Stomach (tissue), 4 donors: ENCODE data around the gene KLHL40.

Source experiments
- POLR2A ChIP-seq, 4 donors: fragments of 450-650 bp; IDR thresholded peaks; one replicate each; pipeline ENCODE4 v1.6.1; 2016; ENCODE audit warnings: antibody characterized with exemption in 4 of 4, control low read depth in 2 of 4, mild to moderate bottlenecking in 1 of 4, moderate library complexity in 1 of 4
- POLR2AphosphoS5 ChIP-seq, 3 donors: sonication (generic); formaldehyde crosslinking; IDR thresholded peaks; one replicate each; pipeline ENCODE4 v1.6.1; 2016; ENCODE audit warnings: antibody characterized with exemption in 3 of 3
- TF ChIP-seq, protein P1 (sequence below), 7 experiments: fragments of 450-650 bp in 4 of 7; fragments of 200-600 bp in 3 of 7; sonication (generic) in 3 of 7; IDR thresholded peaks; one replicate each; pipeline ENCODE4 v1.5.1; 2016 to 2019; ENCODE audit warnings: antibody characterized with exemption in 7 of 7, control low read depth in 2 of 7, mild to moderate bottlenecking in 1 of 7

DNA sequence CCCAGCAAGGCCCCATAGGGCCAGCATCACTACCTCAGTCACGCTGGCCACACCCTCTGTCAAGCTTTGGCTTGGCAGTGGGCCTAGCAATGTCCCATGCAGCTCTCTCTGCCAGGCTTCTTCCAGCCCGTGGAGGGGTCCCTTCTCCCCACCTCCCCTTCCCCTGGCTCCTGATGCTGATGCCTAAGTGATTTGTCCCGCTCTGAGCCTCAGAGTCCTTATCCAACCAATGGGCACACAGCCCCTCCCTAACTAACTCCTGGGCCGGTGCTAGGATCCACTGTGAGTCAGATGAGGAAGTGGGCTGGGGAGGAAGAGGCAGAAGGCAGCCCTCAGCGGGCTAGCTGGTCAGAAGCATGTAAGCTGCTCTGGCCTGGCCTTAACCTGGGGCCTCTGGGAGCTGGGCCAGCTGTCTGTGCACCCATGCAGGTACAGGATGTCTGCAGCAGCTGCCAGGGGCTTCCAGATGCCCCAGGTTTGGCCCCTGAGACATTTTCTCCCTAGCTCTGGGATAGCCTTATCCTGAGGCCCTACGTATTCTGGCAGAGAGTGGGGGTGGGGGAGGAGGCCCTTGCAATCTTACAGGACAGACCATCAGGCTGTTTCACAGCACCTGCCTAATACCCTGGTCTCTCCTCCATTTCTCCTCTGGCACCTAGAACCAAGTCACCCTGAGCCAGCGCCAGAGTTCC lies 32.6 kb upstream of the KLHL40 start:
- TF ChIP-seq POLR2AphosphoS5 (IDR thresholded peaks at IDR 0.05) (peak in 2 of 3 donors; percentile 94 to 97), POLR2A (IDR thresholded peaks at IDR 0.05) (peak in 1 of 4 donors; percentile 87)
- TF ChIP-seq, protein P1, sequence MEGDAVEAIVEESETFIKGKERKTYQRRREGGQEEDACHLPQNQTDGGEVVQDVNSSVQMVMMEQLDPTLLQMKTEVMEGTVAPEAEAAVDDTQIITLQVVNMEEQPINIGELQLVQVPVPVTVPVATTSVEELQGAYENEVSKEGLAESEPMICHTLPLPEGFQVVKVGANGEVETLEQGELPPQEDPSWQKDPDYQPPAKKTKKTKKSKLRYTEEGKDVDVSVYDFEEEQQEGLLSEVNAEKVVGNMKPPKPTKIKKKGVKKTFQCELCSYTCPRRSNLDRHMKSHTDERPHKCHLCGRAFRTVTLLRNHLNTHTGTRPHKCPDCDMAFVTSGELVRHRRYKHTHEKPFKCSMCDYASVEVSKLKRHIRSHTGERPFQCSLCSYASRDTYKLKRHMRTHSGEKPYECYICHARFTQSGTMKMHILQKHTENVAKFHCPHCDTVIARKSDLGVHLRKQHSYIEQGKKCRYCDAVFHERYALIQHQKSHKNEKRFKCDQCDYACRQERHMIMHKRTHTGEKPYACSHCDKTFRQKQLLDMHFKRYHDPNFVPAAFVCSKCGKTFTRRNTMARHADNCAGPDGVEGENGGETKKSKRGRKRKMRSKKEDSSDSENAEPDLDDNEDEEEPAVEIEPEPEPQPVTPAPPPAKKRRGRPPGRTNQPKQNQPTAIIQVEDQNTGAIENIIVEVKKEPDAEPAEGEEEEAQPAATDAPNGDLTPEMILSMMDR (IDR thresholded peaks at IDR 0.05) = no peak
